DMS153 treated with DMSO at 0.1 percent for 48 hours (cell line): Measurements from ENCODE around the gene DPYSL4.

ENCODE experiments used
- DNase-seq: peaks from one replicate; lab custom pipeline; 2025; ENCODE audit not compliant: unreplicated experiment; lab: John Stamatoyannopoulos, UW

The DPYSL4 gene

GRCh38 chr10:132186488-132187429 lies at the start of gene DPYSL4:
TSS of gene DPYSL4 (plus strand) at chr10:132186948. CDS start at chr10:132187064, 116 bp downstream.
- DNase-seq = no peak

- DNase-seq = no peak
Measured at GRCh38 chr10:132137111-132138072, 49.4 kb upstream of the DPYSL4 start.

- no peak for DNase-seq
Measured at GRCh38 chr10:132138133-132138532, 48.6 kb upstream of the DPYSL4 start.

- DNase-seq = no peak
Measured at GRCh38 chr10:132138596-132138995, 48.2 kb upstream of the DPYSL4 start.

GRCh38 chr10:132139526-132139925 lies 47.2 kb upstream of the DPYSL4 start:
- DNase-seq = no peak

GRCh38 chr10:132140167-132140925 lies 46.4 kb upstream of the DPYSL4 start:
- no peak for DNase-seq

GRCh38 chr10:132141076-132141475 lies 45.7 kb upstream of the DPYSL4 start:
- DNase-seq = no peak

GRCh38 chr10:132141526-132142395 lies 45.0 kb upstream of the DPYSL4 start:
- DNase-seq = no peak

GRCh38 chr10:132142396-132143161 lies 44.2 kb upstream of the DPYSL4 start:
- peak; percentile 13 for DNase-seq

GRCh38 chr10:132143162-132143561 lies 43.6 kb upstream of the DPYSL4 start:
- DNase-seq = no peak

- no peak for DNase-seq
Measured at GRCh38 chr10:132144086-132144485, 42.7 kb upstream of the DPYSL4 start.

GRCh38 chr10:132145002-132145401 lies 41.7 kb upstream of the DPYSL4 start:
- no peak for DNase-seq

GRCh38 chr10:132145521-132146185 lies 41.1 kb upstream of the DPYSL4 start:
- DNase-seq = no peak

- no peak for DNase-seq
Measured at GRCh38 chr10:132146271-132146671, 40.5 kb upstream of the DPYSL4 start.

GRCh38 chr10:132146941-132147915 lies 39.5 kb upstream of the DPYSL4 start:
- DNase-seq = no peak

GRCh38 chr10:132148261-132149251 lies 38.2 kb upstream of the DPYSL4 start:
- DNase-seq = no peak
